A172 (cell line): ENCODE measurements around the gene CNOT10. TPM values are rescaled to one million over a fixed set of nuclear protein-coding genes. Genes with fewer than 3 reads are reported as not detected.

ENCODE experiments used
- DNase-seq: peaks from one replicate; pipeline ENCODE4 v3.0.0-alpha.2; 2015; ENCODE audit warnings: low spot score
- total RNA-seq: library from RNA; depleted of rRNA; stranded (reverse); fragments of >200 nt; shearing (Covaris generic); gene quantifications from 2 replicates; pipeline ENCODE4 v1.2.3, GENCODE V29; 2014; rRNA removed

Gene CNOT10
- total RNA-seq, 1 experiment from 2014 or later: 44.8 TPM

DNA sequence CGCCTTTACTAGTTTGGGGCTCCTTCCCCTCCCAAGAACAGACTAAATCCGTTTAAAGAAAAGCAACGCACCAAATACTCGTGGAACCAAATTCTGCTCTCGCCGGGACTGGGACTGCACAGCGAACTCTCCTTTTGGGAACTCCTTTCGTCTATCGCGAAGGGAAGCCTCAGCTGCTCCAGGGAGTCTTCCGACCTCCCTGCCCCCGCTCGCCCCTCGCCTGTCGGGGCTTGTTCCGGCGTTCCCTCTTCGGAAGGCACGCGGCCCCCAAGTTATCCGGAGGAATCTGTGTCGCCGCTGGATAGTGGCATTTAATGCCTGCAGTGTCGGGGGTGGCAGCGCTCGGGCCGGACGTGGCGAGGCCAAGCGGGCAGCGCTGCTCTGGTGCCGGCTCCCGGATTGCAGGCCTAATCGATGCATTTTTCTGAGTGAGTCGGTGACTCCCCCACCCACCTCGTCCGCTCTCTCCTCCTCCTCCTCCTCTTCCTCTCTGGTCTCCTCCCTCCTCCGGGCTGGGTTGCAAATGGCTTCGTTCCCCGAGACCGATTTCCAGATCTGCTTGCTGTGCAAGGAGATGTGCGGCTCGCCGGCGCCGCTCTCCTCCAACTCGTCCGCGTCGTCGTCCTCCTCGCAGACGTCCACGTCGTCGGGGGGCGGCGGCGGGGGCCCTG, 132.7 kb downstream of the CNOT10 start, which contains the start of gene TRIM71:
Gene TRIM71, plus strand, starts transcription at position 440 of the 671 bp plus-strand sequence. Its CDS starts 84 bp downstream, at position 524.
- no peak for DNase-seq

DNA sequence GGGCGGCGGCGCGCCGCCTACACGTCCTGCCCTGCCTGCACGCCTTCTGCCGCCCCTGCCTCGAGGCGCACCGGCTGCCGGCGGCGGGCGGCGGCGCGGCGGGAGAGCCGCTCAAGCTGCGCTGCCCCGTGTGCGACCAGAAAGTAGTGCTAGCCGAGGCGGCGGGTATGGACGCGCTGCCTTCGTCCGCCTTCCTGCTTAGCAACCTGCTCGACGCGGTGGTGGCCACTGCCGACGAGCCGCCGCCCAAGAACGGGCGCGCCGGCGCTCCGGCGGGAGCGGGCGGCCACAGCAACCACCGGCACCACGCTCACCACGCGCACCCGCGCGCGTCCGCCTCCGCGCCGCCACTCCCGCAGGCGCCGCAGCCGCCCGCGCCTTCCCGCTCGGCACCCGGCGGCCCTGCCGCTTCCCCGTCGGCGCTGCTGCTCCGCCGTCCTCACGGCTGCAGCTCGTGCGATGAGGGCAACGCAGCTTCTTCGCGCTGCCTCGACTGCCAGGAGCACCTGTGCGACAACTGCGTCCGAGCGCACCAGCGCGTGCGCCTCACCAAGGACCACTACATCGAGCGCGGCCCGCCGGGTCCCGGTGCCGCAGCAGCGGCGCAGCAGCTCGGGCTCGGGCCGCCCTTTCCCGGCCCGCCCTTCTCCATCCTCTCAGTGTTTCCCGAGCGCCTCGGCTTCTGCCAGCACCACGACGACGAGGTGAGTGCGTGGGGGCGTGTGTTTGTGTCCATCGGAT, 133.4 kb downstream of the CNOT10 start:
- DNase-seq: no peak

DNA sequence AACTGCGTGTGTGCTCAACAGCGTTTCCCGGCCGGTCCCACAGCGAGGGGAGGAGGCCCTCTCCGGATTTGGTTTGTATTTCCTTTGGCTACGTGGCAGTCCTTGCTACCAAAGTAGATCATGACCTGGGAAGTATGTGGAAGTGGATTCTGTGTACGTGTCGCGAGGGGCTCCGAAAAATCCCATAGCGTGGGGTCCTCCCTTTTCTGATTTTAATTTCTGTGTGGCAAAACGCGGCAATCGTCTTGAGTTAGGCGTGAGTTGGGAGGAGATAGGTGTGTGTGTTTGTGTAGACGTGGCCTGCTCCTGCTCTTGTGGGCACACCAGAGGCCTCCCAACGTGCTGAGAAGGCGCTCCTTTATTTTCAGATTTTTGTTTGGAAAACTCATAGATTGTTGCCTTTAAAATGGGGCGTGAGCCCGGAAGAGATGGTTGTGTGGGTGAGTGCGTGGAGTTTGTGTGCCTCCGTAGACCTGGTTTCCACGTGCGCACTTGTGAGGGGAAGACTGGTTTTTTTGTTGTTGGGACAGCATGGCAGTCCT, 134.1 kb downstream of the CNOT10 start:
- DNase-seq: no peak

DNA sequence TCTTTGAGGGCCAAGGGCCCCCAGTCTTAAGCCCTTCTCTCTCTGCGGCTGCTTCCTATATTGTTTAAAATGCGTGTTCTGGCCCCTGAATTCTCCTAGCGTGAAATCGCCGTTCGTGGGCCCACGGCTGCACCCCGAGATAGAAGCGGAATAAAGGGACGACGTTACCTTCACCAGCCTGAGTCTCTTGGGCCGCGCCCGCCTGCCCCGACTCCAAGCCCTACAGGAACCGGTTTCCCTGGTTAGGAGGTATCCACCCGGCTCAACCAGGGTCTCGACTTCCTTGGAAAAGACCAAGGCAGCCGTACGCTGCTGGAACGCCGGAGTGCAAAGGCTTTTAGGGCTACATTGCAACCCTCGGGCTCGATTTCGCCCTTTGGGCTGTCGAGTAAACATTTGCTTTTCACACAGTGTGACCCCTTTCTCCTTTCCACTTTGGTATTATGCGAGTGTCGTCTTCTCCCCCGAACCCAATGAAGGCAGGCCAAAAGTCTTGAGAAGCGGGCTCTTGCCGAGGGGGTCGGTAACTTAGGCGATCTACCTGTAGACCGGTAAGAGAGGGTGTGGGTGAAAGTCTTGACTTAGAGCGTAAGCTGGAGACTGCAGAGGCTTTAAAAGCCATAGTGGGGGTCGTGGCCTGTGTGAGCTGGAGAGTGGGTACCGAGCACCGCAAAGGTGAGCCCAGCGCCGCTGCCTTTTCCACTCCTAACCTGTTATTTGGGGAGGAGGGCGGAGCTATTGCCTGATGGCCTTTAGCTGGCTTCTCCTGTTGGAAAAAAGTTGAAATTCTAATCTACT, 134.8 kb downstream of the CNOT10 start:
- DNase-seq: no peak

DNA sequence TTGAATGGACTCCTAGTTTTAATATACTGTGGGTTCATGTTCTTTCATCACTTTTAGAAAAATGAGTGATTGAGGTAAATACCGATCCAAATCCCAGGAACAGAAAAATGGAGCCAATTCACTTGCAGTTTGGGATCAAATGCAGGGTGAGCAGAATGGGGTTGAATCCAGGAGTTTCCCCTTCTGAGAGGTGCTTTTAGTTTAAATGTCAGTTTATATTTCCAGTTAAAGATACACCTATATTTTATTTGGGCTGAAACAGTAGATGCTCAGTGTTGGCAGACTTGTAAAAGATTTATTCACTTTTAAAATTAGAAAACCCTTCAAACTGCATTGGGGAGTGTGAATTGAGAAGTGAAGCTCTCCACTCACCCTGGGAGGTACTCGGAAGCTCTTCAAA, 135.4 kb downstream of the CNOT10 start:
- no peak for DNase-seq

DNA sequence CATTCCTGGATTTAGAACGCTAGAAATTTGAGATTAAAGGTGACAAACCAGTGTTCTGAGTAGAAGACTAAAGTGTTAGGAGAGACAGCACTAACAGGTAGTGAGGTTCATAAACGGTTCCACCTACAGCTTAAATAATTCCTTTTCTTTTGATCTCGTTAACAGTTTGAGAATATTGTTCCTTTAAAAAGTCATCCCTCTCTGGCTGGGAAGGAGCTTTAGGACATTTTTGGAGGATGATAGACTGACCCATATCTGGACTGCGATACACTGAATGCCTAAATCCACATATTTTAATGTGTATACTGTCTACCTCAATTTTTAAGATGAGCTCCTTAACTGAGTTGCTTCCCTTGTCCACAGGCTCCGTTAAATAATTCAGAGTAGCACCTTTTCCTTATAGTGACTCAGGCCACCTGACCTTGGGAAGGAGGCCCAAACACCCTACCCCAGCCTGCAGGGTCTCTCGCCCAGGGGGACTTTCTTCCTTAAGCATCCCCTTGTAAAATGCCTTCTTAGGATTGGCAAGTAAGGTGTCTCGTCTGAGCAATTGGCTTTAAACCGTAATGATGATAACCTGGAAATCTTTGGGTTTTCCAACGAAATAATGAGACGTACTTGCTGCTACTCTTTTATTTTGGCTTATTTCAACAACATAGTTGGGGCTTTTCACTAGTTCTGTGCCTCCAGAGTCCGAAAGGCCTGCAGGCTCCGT, 136.1 kb downstream of the CNOT10 start:
- DNase-seq: no peak

DNA sequence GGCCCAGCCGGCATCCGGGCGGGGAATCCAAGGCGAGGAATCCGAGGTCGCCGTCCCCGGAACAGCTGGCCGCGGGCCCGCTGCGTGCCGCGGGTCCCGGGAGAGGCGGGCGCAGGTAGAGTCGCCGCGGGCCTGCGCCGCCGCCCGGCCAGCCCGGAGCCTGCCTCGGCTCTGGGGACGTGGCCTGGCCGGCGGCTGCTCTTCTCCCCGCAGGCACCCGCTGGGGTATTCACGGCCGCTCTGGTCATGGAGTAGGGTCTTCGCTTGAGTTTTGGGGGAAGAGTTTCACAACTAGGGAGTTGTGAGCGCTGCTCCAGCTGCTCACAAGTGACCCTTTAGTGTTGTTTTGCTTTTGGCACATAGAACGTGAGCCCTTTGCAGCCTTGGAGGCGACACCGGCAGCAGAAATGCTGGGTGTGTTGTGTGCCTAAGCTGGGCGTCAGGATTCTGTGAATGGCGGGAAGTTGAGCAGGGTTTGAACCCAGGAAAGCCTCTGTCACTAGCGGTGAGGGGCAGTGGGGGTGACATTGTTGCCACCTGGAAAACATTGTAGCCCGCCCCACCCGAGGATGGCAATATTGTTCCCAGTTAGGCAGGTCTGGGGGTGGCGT, 136.8 kb downstream of the CNOT10 start:
- DNase-seq: no peak

DNA sequence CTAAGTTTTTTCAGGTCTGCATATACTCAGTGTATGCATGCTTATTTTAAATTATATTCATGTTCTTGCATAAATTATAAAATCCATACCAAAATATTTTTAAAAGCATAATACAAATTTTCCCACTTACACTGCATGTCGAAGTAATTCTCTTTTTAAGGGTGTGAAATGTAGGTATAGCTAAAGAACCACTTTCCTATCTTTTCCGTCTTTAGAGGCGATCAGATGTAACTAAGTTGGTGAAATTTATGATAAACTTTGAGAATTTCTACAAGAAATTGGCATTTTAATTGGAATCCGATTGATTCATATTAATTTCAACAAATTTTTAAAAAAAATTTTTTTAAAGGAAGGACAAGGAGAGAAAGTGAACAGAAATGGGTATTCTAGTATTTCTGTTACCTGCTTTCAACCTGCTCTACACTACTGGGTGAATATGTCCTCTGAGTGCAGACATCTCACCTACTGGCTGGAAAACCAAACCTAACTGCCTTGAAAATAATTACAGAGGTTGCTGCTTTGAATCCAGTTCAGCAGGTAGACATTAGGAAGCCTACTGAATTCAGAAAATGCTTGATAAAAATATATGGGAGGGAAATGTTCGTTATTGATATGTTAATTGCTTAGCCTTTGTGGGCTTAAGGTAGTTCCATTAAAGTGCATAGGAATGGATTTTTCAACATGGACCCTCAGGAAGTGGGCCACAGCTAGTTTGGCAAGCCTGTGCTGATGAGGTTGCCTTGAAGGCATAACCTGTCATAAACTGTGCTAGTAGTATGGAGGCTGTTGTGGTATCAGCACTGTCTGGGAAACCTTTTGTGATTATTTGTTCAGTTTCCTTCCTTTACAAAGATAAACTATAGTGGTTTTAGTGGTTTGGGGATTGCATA, 137.9 kb downstream of the CNOT10 start:
- no peak for DNase-seq

Other genes with a start within 250 kb of the CNOT10 start
- gene CMTM6, start 182.3 kb upstream of the CNOT10 start, total RNA-seq: 97.4 and 100 TPM in 2 replicates
- gene DYNC1LI1, start 114.3 kb upstream of the CNOT10 start, total RNA-seq: 77.6 and 104 TPM in 2 replicates
- gene TRIM71, start 132.8 kb downstream of the CNOT10 start, total RNA-seq: under 0.01 and 0.05 TPM in 2 replicates